ENCODE results near the gene IFNGR2.
"Not testable (repeated sequence)": the region's sequence is repeated elsewhere in the genome, so short reads cannot be mapped to it uniquely, and the experiment has no call there.

The IFNGR2 gene

DNA sequence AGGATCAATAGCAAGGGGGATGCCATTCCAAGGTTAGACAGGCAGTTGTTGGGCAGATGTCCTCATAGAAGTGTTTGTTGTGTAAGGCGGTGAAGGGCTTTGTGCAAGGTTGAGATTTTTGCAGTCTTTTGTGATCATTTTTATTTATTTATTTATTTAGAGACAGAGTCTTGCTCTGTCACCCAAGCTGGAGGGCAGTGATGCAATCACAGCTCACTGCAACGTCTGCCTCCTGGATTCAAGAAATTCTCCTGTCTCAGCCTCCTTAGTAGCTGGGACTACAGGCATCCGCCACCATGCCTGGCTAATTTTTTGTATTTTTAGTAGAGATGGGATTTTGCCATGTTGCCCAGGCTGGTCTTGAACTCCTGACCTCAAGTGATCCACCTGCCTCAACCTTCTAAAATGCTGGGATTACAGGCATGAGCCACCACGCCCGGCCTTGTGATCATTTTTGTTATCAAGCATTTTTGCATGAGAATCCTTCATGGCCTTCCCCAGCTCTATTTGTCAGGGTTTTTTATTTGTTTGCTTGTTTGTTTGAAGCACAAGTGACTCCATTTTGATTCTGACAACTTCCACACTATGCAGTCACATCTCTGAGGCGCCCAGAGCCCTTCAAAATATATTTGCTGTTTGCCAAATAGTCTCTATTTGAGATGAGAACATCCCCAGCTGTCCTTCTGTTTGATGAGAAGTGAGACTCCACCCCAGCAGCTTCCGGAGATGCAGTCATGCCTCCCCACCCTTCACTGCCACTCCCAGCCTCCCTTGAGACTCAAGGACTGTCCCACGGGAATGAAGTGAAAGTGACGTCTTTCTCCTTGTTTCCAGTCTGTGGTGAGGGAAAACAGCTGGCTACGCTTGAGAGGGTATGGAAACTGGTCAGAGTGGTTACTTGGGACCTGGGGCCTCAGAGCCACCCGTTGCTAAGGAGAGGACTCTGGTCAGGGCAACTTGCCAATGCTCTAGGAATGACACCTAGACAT, 38.6 kb downstream of the IFNGR2 start:
- Histone ChIP-seq H3K4me3 (ENCODE audit: low read depth, low read length) (no peak overlapping the region), H3K27ac (no peak overlapping the region), H3K9me3 (ENCODE audit: severe bottlenecking) (no peaks in the 10 kb centered on the region), H3K36me3 (peaks cover 20% of the 10 kb centered on the region), H3K27me3 (ENCODE audit: insufficient read depth, low read depth, severe bottlenecking) (no peaks in the 10 kb centered on the region)
- TF ChIP-seq, protein P1, sequence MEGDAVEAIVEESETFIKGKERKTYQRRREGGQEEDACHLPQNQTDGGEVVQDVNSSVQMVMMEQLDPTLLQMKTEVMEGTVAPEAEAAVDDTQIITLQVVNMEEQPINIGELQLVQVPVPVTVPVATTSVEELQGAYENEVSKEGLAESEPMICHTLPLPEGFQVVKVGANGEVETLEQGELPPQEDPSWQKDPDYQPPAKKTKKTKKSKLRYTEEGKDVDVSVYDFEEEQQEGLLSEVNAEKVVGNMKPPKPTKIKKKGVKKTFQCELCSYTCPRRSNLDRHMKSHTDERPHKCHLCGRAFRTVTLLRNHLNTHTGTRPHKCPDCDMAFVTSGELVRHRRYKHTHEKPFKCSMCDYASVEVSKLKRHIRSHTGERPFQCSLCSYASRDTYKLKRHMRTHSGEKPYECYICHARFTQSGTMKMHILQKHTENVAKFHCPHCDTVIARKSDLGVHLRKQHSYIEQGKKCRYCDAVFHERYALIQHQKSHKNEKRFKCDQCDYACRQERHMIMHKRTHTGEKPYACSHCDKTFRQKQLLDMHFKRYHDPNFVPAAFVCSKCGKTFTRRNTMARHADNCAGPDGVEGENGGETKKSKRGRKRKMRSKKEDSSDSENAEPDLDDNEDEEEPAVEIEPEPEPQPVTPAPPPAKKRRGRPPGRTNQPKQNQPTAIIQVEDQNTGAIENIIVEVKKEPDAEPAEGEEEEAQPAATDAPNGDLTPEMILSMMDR (IDR thresholded peaks at IDR 0.05; ENCODE audit: low read depth, low read length) = no peak
- no peak for DNase-seq

DNA sequence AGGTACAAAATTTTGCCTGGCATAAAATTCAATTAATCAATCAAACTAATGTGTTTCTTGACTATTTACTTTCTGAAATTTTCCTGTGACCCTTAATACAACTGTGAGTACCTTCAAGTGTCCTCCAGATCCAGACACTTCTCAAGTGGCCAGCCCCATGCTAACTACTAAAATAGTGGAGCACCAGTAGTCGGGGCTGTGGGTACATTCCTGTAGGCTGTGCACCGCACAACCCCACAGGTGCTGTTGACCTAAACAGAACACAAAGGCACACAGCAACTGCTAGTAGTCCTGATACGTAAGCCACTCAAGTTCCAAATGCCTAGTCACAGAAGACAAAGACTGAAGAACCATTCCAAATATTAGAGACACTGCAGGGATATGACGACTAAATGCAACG, 40.0 kb downstream of the IFNGR2 start:
- Histone ChIP-seq H3K27ac (no peak overlapping the region), H3K36me3 (peaks cover 6% of the 10 kb centered on the region), H3K9me3 (ENCODE audit: severe bottlenecking) (no peaks in the 10 kb centered on the region), H3K4me3 (ENCODE audit: low read depth, low read length) (no peak overlapping the region), H3K27me3 (ENCODE audit: insufficient read depth, low read depth, severe bottlenecking) (no peaks in the 10 kb centered on the region)
- TF ChIP-seq, protein P1 (IDR thresholded peaks at IDR 0.05; ENCODE audit: low read depth, low read length) = no peak
- no peak for DNase-seq

DNA sequence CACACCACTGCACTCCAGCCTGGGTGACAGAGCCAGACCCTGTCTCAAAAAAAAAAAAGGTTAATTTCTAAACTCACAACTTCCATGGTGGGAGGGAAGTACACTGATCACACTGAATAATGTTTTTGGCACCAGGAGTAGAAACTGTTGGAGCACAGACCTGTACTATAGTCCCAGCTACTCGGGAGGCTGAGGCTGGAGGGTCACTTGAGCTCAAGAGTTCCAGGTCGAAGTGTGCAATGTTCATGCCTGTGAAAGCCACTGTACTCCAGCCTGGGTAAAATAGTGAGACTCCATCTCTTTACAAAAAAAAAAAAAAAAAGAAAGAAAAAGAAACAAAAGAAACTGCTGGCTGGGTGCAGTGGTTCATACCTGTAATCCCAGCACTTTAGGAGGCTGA, 41.3 kb downstream of the IFNGR2 start:
- no peaks in the 10 kb centered on the region for H3K36me3 ChIP-seq
- no peaks in the 10 kb centered on the region for H3K27me3 ChIP-seq (ENCODE audit: insufficient read depth, low read depth, severe bottlenecking)
- TF ChIP-seq, protein P1 (IDR thresholded peaks at IDR 0.05; ENCODE audit: low read depth, low read length) = no peak
- no peaks in the 10 kb centered on the region for H3K9me3 ChIP-seq (ENCODE audit: severe bottlenecking)
- no peak overlapping the region for H3K27ac ChIP-seq
- DNase-seq = no peak
- H3K4me3 ChIP-seq (ENCODE audit: low read depth, low read length) = no peak overlapping the region

DNA sequence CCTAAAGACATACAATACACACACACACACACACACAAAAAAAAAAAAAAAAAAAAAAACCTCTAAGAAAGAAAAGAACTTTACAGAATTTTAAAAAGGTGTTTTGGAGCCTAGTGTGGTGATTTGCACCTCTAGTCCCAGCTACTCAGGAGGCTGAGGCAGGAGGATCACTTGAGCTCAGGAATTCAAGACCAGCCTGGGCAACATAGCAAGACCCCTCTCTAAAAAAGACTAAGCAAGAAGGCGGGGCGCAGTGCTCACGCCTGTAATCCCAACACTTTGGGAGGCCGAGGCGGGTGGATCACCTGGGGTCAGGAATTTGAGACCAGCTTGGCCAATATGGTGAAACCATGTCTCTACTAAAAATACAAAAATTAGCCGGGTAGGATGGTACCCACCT, 43.4 kb downstream of the IFNGR2 start:
- not testable (repeated sequence) for H3K4me3 ChIP-seq (ENCODE audit: low read depth, low read length); H3K27ac ChIP-seq; H3K9me3 ChIP-seq (ENCODE audit: severe bottlenecking); DNase-seq; H3K36me3 ChIP-seq; H3K27me3 ChIP-seq (ENCODE audit: insufficient read depth, low read depth, severe bottlenecking)

DNA sequence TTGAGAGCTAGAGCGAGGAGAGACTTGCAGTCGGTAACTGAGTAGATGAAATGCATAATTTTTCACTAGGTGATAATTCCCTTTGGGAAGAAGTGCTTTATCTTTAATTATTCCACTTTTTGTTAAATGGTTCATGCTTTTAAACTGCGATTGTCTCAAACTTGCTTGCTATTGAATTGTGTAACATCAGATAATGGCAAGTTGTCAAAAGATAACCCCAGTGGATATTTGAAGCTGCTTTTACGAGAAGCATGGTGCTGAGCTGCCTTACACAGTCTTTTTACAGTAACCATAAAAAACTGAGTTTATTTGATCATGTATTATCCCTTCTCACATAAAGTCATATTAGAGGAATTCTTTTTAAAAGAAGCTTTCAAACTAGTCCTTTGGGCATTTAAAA, 46.4 kb downstream of the IFNGR2 start:
- Histone ChIP-seq H3K9me3 (ENCODE audit: severe bottlenecking) (no peaks in the 10 kb centered on the region), H3K27me3 (ENCODE audit: insufficient read depth, low read depth, severe bottlenecking) (no peaks in the 10 kb centered on the region), H3K4me3 (ENCODE audit: low read depth, low read length) (no peak overlapping the region), H3K36me3 (peaks cover 4% of the 10 kb centered on the region), H3K27ac (no peak overlapping the region)
- TF ChIP-seq, protein P1 (IDR thresholded peaks at IDR 0.05; ENCODE audit: low read depth, low read length) = no peak
- no peak for DNase-seq

DNA sequence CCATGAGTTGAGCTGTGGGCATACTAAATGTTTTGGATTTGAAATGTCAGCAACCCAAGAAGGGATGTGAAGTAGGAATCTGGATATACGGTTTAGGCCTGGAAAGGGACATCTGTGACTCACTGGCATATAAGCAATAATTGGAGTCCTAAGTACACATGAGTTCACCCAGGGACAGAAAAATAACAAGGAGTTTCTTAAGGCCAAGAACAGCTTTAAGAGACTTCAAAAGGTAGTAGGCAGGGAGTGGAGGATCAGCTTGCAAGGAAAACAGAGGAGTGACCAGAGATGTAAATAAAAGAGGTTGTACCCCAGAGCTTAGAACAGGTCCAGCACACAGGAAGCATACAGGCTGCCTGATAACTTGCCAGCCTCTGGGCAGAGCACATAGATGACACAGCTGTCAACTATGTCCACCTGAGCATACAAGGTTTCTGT, 48.4 kb downstream of the IFNGR2 start:
- Histone ChIP-seq H3K9me3 (ENCODE audit: severe bottlenecking) (no peaks in the 10 kb centered on the region), H3K27me3 (ENCODE audit: insufficient read depth, low read depth, severe bottlenecking) (no peaks in the 10 kb centered on the region), H3K27ac (no peak overlapping the region), H3K36me3 (peaks cover 4% of the 10 kb centered on the region), H3K4me3 (ENCODE audit: low read depth, low read length) (no peak overlapping the region)
- no peak for DNase-seq
- TF ChIP-seq, protein P1 (IDR thresholded peaks at IDR 0.05; ENCODE audit: low read depth, low read length) = no peak

Data from WERI-Rb-1 (cell line).